Stimulated activated naive CD4-positive, alpha-beta T cell treated with Interleukin-2 at 50 U/mL for 16 hours (primary cell): Measurements from ENCODE around the gene CGNL1.

Source experiments
- DNase-seq: peaks from one replicate; lab custom pipeline; 2025; lab: John Stamatoyannopoulos, UW

CGNL1 gene

GRCh38 chr15:57496946-57497869 lies 120.9 kb downstream of the CGNL1 start:
- no peak for DNase-seq

- DNase-seq, result no peak
These were observed 124.0 kb downstream of the CGNL1 start for GRCh38 chr15:57500256-57500655.

- DNase-seq, result no peak
These were observed 124.8 kb downstream of the CGNL1 start for GRCh38 chr15:57500979-57501576.

- no peak for DNase-seq
These were observed 125.8 kb downstream of the CGNL1 start for GRCh38 chr15:57502116-57502515.

GRCh38 chr15:57503051-57503702 lies 126.9 kb downstream of the CGNL1 start:
- no peak for DNase-seq

- no peak for DNase-seq
These were observed 127.8 kb downstream of the CGNL1 start for GRCh38 chr15:57503911-57504598.

- no peak for DNase-seq
These were observed 128.3 kb downstream of the CGNL1 start for GRCh38 chr15:57504599-57504940.

- DNase-seq, result no peak
These were observed 128.9 kb downstream of the CGNL1 start for GRCh38 chr15:57505056-57505715.

GRCh38 chr15:57505949-57506391 lies 129.7 kb downstream of the CGNL1 start:
- DNase-seq, result no peak

- DNase-seq, result no peak
These were observed 130.1 kb downstream of the CGNL1 start for GRCh38 chr15:57506422-57506821.

GRCh38 chr15:57507111-57507510 lies 130.8 kb downstream of the CGNL1 start:
- DNase-seq, result no peak

- no peak for DNase-seq
These were observed 132.8 kb downstream of the CGNL1 start for GRCh38 chr15:57509126-57509525.

- DNase-seq, result no peak
These were observed 133.7 kb downstream of the CGNL1 start for GRCh38 chr15:57509965-57510364.

- DNase-seq, result no peak
These were observed 134.3 kb downstream of the CGNL1 start for GRCh38 chr15:57510647-57511046.

GRCh38 chr15:57516327-57517029 lies 140.2 kb downstream of the CGNL1 start:
- DNase-seq, result no peak

- DNase-seq, result no peak
These were observed 140.8 kb downstream of the CGNL1 start for GRCh38 chr15:57517030-57517671.

GRCh38 chr15:57518779-57519405 lies 142.6 kb downstream of the CGNL1 start:
- DNase-seq, result no peak

GRCh38 chr15:57519806-57520205 lies 143.5 kb downstream of the CGNL1 start:
- no peak for DNase-seq

- DNase-seq, result no peak
These were observed 145.2 kb downstream of the CGNL1 start for GRCh38 chr15:57521503-57521902.

GRCh38 chr15:57522148-57522547 lies 145.8 kb downstream of the CGNL1 start:
- DNase-seq, result no peak
